ENCODE results near the gene SERPINF2. TPM values are rescaled to one million over a fixed set of nuclear protein-coding genes. Genes with fewer than 3 reads are reported as not detected.

Gene SERPINF2
- polyA plus RNA-seq, 1 donor from 2014 or later, result not detected

DNA sequence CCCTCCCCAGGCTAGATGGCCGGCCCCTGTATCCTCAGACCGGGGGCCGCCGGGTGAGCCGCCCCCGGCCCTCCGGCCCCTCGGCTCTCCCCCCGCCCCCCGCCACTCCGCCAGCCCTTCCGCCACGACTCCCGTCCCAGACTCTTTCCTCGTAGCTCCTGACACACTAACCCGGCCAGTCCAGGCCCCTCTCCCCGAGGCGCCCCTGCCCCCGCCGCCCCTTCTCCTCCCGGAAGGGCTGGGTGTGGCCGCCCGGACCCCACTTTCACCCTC, 26.9 kb upstream of the SERPINF2 start:
- peaks cover 4% of the 10 kb centered on the region for H3K79me2 ChIP-seq (replicated peaks; ENCODE audit: insufficient read depth, low read length)
- H3K4me2 ChIP-seq (ENCODE audit: low read length), result peak overlapping the region; percentile 73
- peaks cover 4% of the 10 kb centered on the region for H3F3A ChIP-seq (ENCODE audit: insufficient read depth, low read length, poor library complexity, severe bottlenecking)
- peak overlapping the region; percentile 96 for H3K4me3 ChIP-seq (ENCODE audit: low read length)
- no peaks in the 10 kb centered on the region for H3K9me3 ChIP-seq (ENCODE audit: low read length)
- peak overlapping the region; percentile 71 for H3K27ac ChIP-seq (ENCODE audit: low read length)
- H4K20me1 ChIP-seq (ENCODE audit: insufficient read depth), result no peaks in the 10 kb centered on the region
- H3K9ac ChIP-seq (ENCODE audit: low read length), result peak overlapping the region; percentile 88
- H3K36me3 ChIP-seq (ENCODE audit: insufficient read depth, low read length), result no peaks in the 10 kb centered on the region
- H2AFZ ChIP-seq (ENCODE audit: low read depth, low read length), result peak overlapping the region; percentile 40
- TF ChIP-seq RAD21 (conservative IDR thresholded peaks at IDR 0.05), result no peak
- no peak for TF ChIP-seq TAF1 (IDR thresholded peaks at IDR 0.05; ENCODE audit: low read depth)
- TF ChIP-seq, protein P1, sequence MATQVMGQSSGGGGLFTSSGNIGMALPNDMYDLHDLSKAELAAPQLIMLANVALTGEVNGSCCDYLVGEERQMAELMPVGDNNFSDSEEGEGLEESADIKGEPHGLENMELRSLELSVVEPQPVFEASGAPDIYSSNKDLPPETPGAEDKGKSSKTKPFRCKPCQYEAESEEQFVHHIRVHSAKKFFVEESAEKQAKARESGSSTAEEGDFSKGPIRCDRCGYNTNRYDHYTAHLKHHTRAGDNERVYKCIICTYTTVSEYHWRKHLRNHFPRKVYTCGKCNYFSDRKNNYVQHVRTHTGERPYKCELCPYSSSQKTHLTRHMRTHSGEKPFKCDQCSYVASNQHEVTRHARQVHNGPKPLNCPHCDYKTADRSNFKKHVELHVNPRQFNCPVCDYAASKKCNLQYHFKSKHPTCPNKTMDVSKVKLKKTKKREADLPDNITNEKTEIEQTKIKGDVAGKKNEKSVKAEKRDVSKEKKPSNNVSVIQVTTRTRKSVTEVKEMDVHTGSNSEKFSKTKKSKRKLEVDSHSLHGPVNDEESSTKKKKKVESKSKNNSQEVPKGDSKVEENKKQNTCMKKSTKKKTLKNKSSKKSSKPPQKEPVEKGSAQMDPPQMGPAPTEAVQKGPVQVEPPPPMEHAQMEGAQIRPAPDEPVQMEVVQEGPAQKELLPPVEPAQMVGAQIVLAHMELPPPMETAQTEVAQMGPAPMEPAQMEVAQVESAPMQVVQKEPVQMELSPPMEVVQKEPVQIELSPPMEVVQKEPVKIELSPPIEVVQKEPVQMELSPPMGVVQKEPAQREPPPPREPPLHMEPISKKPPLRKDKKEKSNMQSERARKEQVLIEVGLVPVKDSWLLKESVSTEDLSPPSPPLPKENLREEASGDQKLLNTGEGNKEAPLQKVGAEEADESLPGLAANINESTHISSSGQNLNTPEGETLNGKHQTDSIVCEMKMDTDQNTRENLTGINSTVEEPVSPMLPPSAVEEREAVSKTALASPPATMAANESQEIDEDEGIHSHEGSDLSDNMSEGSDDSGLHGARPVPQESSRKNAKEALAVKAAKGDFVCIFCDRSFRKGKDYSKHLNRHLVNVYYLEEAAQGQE (IDR thresholded peaks at IDR 0.05; ENCODE audit: borderline replicate concordance), result no peak
- TF ChIP-seq EZH2 (IDR thresholded peaks at IDR 0.05; ENCODE audit: borderline replicate concordance, insufficient read depth, low read length, poor library complexity, severe bottlenecking), result no peak
- no peak for TF ChIP-seq EP300 (conservative IDR thresholded peaks at IDR 0.05; ENCODE audit: poor library complexity, severe bottlenecking)
- no peak for TF ChIP-seq MXI1 (conservative IDR thresholded peaks at IDR 0.05; ENCODE audit: poor library complexity, severe bottlenecking)
- no peak for TF ChIP-seq POLR2AphosphoS5 (IDR thresholded peaks at IDR 0.05)
- no peak for TF ChIP-seq SMC3 (conservative IDR thresholded peaks at IDR 0.05; ENCODE audit: poor library complexity)
- TF ChIP-seq, protein P2, sequence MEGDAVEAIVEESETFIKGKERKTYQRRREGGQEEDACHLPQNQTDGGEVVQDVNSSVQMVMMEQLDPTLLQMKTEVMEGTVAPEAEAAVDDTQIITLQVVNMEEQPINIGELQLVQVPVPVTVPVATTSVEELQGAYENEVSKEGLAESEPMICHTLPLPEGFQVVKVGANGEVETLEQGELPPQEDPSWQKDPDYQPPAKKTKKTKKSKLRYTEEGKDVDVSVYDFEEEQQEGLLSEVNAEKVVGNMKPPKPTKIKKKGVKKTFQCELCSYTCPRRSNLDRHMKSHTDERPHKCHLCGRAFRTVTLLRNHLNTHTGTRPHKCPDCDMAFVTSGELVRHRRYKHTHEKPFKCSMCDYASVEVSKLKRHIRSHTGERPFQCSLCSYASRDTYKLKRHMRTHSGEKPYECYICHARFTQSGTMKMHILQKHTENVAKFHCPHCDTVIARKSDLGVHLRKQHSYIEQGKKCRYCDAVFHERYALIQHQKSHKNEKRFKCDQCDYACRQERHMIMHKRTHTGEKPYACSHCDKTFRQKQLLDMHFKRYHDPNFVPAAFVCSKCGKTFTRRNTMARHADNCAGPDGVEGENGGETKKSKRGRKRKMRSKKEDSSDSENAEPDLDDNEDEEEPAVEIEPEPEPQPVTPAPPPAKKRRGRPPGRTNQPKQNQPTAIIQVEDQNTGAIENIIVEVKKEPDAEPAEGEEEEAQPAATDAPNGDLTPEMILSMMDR (IDR thresholded peaks at IDR 0.05; ENCODE audit: poor library complexity, severe bottlenecking), result no peak
- H3K9me2 ChIP-seq (ENCODE audit: insufficient read depth, low read length), result no peaks in the 10 kb centered on the region
- peaks cover 7% of the 10 kb centered on the region for H3K27me3 ChIP-seq (ENCODE audit: insufficient read depth, low read depth, low read length)

- peak overlapping the region; percentile 87 for H3K27ac ChIP-seq (ENCODE audit: low read length)
- no peaks in the 10 kb centered on the region for H3K36me3 ChIP-seq (ENCODE audit: insufficient read depth, low read length)
- peak overlapping the region; percentile 96 for H3K4me3 ChIP-seq (ENCODE audit: low read length)
- no peaks in the 10 kb centered on the region for H3K9me3 ChIP-seq (ENCODE audit: low read length)
- peak overlapping the region; percentile 75 for H2AFZ ChIP-seq (ENCODE audit: low read depth, low read length)
- peaks cover 4% of the 10 kb centered on the region for H3K79me2 ChIP-seq (replicated peaks; ENCODE audit: insufficient read depth, low read length)
- H3K4me2 ChIP-seq (ENCODE audit: low read length), result peak overlapping the region; percentile 88
- H3K9me2 ChIP-seq (ENCODE audit: insufficient read depth, low read length), result no peaks in the 10 kb centered on the region
- H3F3A ChIP-seq (ENCODE audit: insufficient read depth, low read length, poor library complexity, severe bottlenecking), result peaks cover 4% of the 10 kb centered on the region
- TF ChIP-seq SMC3 (conservative IDR thresholded peaks at IDR 0.05; ENCODE audit: poor library complexity), result peak; percentile 23
- TF ChIP-seq POLR2AphosphoS5 (IDR thresholded peaks at IDR 0.05), result peak; percentile 97
- TF ChIP-seq TAF1 (IDR thresholded peaks at IDR 0.05; ENCODE audit: low read depth), result peak; percentile 95
- TF ChIP-seq MXI1 (conservative IDR thresholded peaks at IDR 0.05; ENCODE audit: poor library complexity, severe bottlenecking), result peak; percentile 92
- no peak for TF ChIP-seq EZH2 (IDR thresholded peaks at IDR 0.05; ENCODE audit: borderline replicate concordance, insufficient read depth, low read length, poor library complexity, severe bottlenecking)
- peak; percentile 44 for TF ChIP-seq EP300 (conservative IDR thresholded peaks at IDR 0.05; ENCODE audit: poor library complexity, severe bottlenecking)
- TF ChIP-seq, protein P1 (IDR thresholded peaks at IDR 0.05; ENCODE audit: borderline replicate concordance), result peak; percentile 90
- TF ChIP-seq RAD21 (conservative IDR thresholded peaks at IDR 0.05), result no peak
- TF ChIP-seq, protein P2 (IDR thresholded peaks at IDR 0.05; ENCODE audit: poor library complexity, severe bottlenecking), result peak; percentile 45
- H3K27me3 ChIP-seq (ENCODE audit: insufficient read depth, low read depth, low read length), result peaks cover 1% of the 10 kb centered on the region
- peak overlapping the region; percentile 88 for H3K9ac ChIP-seq (ENCODE audit: low read length)
- no peaks in the 10 kb centered on the region for H4K20me1 ChIP-seq (ENCODE audit: insufficient read depth)
Observed at GRCh38 chr17:1716076-1716911, 26.4 kb upstream of the SERPINF2 start.

Measured in neural cell (in vitro differentiated cells).